Pancreas (tissue), 10 donors: Measurements from ENCODE around the gene ZNF217. TPM values are rescaled to one million over a fixed set of nuclear protein-coding genes. Genes with fewer than 3 reads are reported as not detected.

Experiments
- ATAC-seq, 4 donors: fragments of 200-7000 bp; cut with Tn5 transposase; one replicate each; pipeline versions ENCODE4 v1.8.0 to v1.9.1; 2020; ENCODE audit warnings: mild to moderate bottlenecking in 4 of 4, moderate library complexity in 4 of 4
- DNase-seq, 6 donors: peaks; one replicate each; pipeline ENCODE4 v3.0.0-alpha.2; 2020
- FAIRE-seq: peaks from 2 replicates; lab custom pipeline; 2012; peaks lifted over from hg19 to GRCh38; lab: Jason Lieb, UNC
- H3K27ac ChIP-seq, 4 donors: fragments of 200-600 bp; sonication (generic); 1 replicate in 3 of 4; 2 replicates in 1 of 4; pipeline versions ENCODE4 v1.5.0 to v1.8.0; 2020
- H3K27me3 ChIP-seq, 4 donors: fragments of 200-600 bp; one replicate each; pipeline ENCODE4 v1.8.0; 2021
- H3K36me3 ChIP-seq, 3 donors: fragments of 200-600 bp; sonication (generic) in 1 of 3; one replicate each; pipeline versions ENCODE4 v1.5.0 to v1.8.0; 2020 to 2021
- H3K4me1 ChIP-seq, 3 donors: fragments of 200-600 bp; one replicate each; pipeline ENCODE4 v1.8.0; 2021
- H3K4me3 ChIP-seq, 4 donors: fragments of 200-600 bp; sonication (generic) in 2 of 4; one replicate each; pipeline versions ENCODE4 v1.5.0 to v1.8.0; 2020 to 2021
- H3K9me3 ChIP-seq, 4 donors: fragments of 200-600 bp; one replicate each; pipeline ENCODE4 v1.8.0; 2021
- CTCF ChIP-seq, 4 donors: fragments of 200-600 bp; sonication (generic) in 3 of 4; IDR thresholded peaks; one replicate each; pipeline versions ENCODE4 v1.5.0 to v1.8.0; 2021; ENCODE audit warnings: antibody characterized with exemption in 4 of 4
- WGBS, 2 donors: extraction: QIAGEN DNeasy Blood & Tissue Kit; methylation state at CpG; one replicate each; pipeline ENCODE4 v1.1.7; 2013; 5-methylcytosine and 5-hydroxymethylcytosine counted together
- intact Hi-C, 3 donors: fragments of 100-400 bp; cut with DNase I; formaldehyde crosslinking; loops; one replicate each; pipeline versions ENCODE4 v1.11.1 to v1.14.2; 2022
- polyA plus RNA-seq, 2 donors: library from polyadenylated mRNA; stranded (reverse); fragments of 200-250 nt; gene quantifications; one replicate each; pipeline ENCODE4 v1.2.3, GENCODE V29; 2013
- total RNA-seq, 6 donors: library from RNA; stranded (reverse); fragmentation: NEBNext Ultra II Directional in 4 of 6; extraction: Animal tissue kit (Norgen Biotek cat#: 25700) in 4 of 6; gene quantifications; one replicate each; pipeline versions ENCODE4 v1.2.1 to v1.2.4, GENCODE V29; 2021 to 2023
- donor health status: healthy with polysubstance abuse.
- donor health status: DM: no; HTN: no; CAD: no; lungs with moderate emphysema.
- donor health status: DM: no; HTN: no; CAD: no.
- donor health status: control.
- donor health status: control.
- donor health status: Bipolar disorder and iron deficiency.
- donor health status: DM: yes; HTN: yes; CAD: no.
- donor health status: DM: no; HTN: no; CAD: no.
- donor health status: DM: no; HTN: no; CAD: no.
- donor health status: DM: yes; HTN: yes; CAD: no.

ZNF217 gene
- total and polyA plus RNA-seq, 8 donors: 4.2 to 29.5 (median 12.8) TPM

- no peak for FAIRE-seq
- H3K27me3 ChIP-seq: no peaks in the 10 kb centered on the region
These were observed 9.0 kb upstream of the ZNF217 start for GRCh38 chr20:53602661-53603060.

GRCh38 chr20:53599910-53600632 lies 6.4 kb upstream of the ZNF217 start:
- H3K27ac ChIP-seq: no peak overlapping the region
- 93 to 94% methylated on average over 13 of the region's 13 CpGs for WGBS, 2 donors
- intact Hi-C loops: no loop called here
- H3K4me1 ChIP-seq: peaks cover 0 to 16% (median 10%) of the 10 kb centered on the region in 3 donors
- no peaks in the 10 kb centered on the region for H3K9me3 ChIP-seq
- no peak overlapping the region for H3K4me3 ChIP-seq
- H3K36me3 ChIP-seq: no peaks in the 10 kb centered on the region
- ATAC-seq (no peak), FAIRE-seq (no peak), DNase-seq (peak in 2 of 6 donors; percentile 3 to 5)
- no peak for TF ChIP-seq CTCF (IDR thresholded peaks at IDR 0.05)
- no peaks in the 10 kb centered on the region for H3K27me3 ChIP-seq

More at GRCh38 chr20:53602661-53603060, 9.0 kb upstream of the ZNF217 start:
- Histone ChIP-seq H3K4me1 (peaks cover 0 to 6% (median 0%) of the 10 kb centered on the region in 3 donors), H3K4me3 (no peak overlapping the region), H3K9me3 (no peaks in the 10 kb centered on the region), H3K36me3 (no peaks in the 10 kb centered on the region), H3K27ac (no peak overlapping the region)
- DNase-seq (no peak), ATAC-seq (no peak)
- 96 to 100% methylated on average over 1 of the region's 1 CpG for WGBS, 2 donors
- intact Hi-C loops: no loop called here
- no peak for TF ChIP-seq CTCF (IDR thresholded peaks at IDR 0.05)

DNA sequence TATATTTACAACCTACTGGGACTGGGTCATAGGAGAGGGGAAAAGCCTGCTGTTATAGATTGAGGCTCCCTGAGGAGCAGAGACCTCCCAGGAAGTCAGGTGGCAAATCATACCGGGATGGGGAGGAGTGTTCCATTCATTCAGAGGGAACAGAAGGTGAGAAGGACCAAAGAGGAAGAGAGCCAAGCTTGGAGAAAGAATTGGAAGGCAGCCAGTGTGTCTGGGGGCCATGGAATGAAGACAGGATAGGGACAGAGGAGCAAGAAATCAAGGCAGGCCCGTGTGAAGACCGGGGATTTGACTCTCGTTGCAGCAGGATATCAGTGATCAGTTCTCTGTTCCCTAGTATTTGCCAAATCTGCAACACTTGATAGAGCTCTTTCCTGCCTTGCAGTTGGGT lies 5.7 kb upstream of the ZNF217 start:
- H3K27ac ChIP-seq: no peak overlapping the region
- 50 to 57% methylated on average over 4 of the region's 4 CpGs for WGBS, 2 donors
- peak in 2 of 6 donors; percentile 7 to 14 for DNase-seq
- H3K4me1 ChIP-seq: peaks cover 0 to 18% (median 12%) of the 10 kb centered on the region in 3 donors
- no peaks in the 10 kb centered on the region for H3K9me3 ChIP-seq
- intact Hi-C loops: no loop called here
- no peak for FAIRE-seq
- TF ChIP-seq CTCF (IDR thresholded peaks at IDR 0.05): no peak
- no peaks in the 10 kb centered on the region for H3K27me3 ChIP-seq
- ATAC-seq: no peak
- no peak overlapping the region for H3K4me3 ChIP-seq
- H3K36me3 ChIP-seq: no peaks in the 10 kb centered on the region

DNA sequence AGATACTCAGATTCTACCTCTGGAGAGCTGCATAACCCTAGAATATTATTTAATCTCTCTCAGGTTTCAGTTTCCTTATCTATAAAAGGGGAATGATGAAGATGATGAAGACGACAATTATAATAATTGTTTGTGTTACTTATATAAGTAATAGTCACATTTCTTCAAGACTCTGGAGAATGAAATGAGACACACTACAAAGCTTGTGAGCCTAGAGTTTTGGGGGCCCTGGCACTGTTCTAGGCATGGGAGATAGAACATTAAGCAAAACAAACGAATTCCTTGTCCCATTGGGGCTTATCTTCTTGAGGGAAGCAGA lies 5.4 kb upstream of the ZNF217 start:
- Histone ChIP-seq H3K9me3 (no peaks in the 10 kb centered on the region), H3K27ac (no peak overlapping the region), H3K4me3 (no peak overlapping the region), H3K27me3 (no peaks in the 10 kb centered on the region), H3K36me3 (no peaks in the 10 kb centered on the region), H3K4me1 (peaks cover 0 to 18% (median 12%) of the 10 kb centered on the region in 3 donors)
- 73 to 75% methylated on average over 2 of the region's 2 CpGs for WGBS, 2 donors
- TF ChIP-seq CTCF (IDR thresholded peaks at IDR 0.05): no peak
- intact Hi-C loops: no loop called here
- DNase-seq (peak in 1 of 6 donors; percentile 1), FAIRE-seq (no peak), ATAC-seq (no peak)
